LHCN-M2 (cell line): ENCODE data around the gene PSEN2. TPM values are rescaled to one million over a fixed set of nuclear protein-coding genes. Genes with fewer than 3 reads are reported as not detected.

Experiments
- total RNA-seq: library from RNA; depleted of rRNA; stranded (reverse); fragments of >200 nt; gene quantifications from 2 replicates; pipeline ENCODE4 v1.2.3, GENCODE V29; 2014; rRNA removed

The PSEN2 gene
- total RNA-seq, 1 experiment from 2014 or later: 28.0 TPM

Other genes starting within 250 kb of the PSEN2 start
- gene ITPKB, start 131.3 kb upstream of the PSEN2 start, total RNA-seq: 0.19 and 0.40 TPM in 2 replicates
- 6.3 and 8.7 TPM in 2 replicates for gene COQ8A, start 69.7 kb downstream of the PSEN2 start, total RNA-seq